Measurements from ENCODE around the gene NADSYN1.

Gene NADSYN1

DNA sequence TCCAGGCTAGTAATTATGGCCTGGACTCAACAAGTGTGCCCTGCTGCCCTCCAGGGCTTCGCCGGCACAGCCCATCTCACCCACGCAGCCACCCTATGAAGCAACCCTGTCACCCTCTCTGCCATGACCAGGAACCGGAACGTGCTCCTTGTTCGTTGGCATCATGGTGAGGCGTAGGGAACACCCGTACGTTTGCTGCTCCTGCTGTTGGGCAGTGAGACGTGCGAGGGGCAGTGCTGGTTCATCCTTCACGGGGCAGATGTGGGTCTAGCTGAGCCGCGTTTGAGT is 20.7 kb downstream of the NADSYN1 start:
- Histone ChIP-seq H4K20me1 (ENCODE audit: control insufficient read depth, insufficient read depth, low read depth, low read length) (no peaks in the 10 kb centered on the region; the same call in 1 of the 2 replicates), H3K27me3 (ENCODE audit: control insufficient read depth, low read length) (no peaks in the 10 kb centered on the region), H3K27ac (ENCODE audit: low read depth, low read length) (no peak overlapping the region), H3K79me2 (ENCODE audit: control insufficient read depth, low read length) (no peaks in the 10 kb centered on the region), H3K4me3 (ENCODE audit: low read length) (no peak overlapping the region), H3K36me3 (ENCODE audit: control insufficient read depth, low read length) (peaks cover 51% of the 10 kb centered on the region), H3K9me2 (replicated peaks; ENCODE audit: control insufficient read depth, low read length) (no peaks in the 10 kb centered on the region), H3K4me2 (ENCODE audit: low read length) (no peak overlapping the region), H3K4me1 (ENCODE audit: control insufficient read depth, low read length) (no peaks in the 10 kb centered on the region), H3K9me3 (ENCODE audit: control insufficient read depth, insufficient read depth, low read length) (no peaks in the 10 kb centered on the region), H3F3A (ENCODE audit: control insufficient read depth, insufficient read depth) (no peaks in the 10 kb centered on the region)
- TF ChIP-seq, protein P1, sequence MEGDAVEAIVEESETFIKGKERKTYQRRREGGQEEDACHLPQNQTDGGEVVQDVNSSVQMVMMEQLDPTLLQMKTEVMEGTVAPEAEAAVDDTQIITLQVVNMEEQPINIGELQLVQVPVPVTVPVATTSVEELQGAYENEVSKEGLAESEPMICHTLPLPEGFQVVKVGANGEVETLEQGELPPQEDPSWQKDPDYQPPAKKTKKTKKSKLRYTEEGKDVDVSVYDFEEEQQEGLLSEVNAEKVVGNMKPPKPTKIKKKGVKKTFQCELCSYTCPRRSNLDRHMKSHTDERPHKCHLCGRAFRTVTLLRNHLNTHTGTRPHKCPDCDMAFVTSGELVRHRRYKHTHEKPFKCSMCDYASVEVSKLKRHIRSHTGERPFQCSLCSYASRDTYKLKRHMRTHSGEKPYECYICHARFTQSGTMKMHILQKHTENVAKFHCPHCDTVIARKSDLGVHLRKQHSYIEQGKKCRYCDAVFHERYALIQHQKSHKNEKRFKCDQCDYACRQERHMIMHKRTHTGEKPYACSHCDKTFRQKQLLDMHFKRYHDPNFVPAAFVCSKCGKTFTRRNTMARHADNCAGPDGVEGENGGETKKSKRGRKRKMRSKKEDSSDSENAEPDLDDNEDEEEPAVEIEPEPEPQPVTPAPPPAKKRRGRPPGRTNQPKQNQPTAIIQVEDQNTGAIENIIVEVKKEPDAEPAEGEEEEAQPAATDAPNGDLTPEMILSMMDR (IDR thresholded peaks at IDR 0.05; ENCODE audit: low read depth, low read length, poor library complexity, severe bottlenecking): no peak
- no peak for TF ChIP-seq EZH2phosphoT487 (IDR thresholded peaks at IDR 0.05; ENCODE audit: borderline replicate concordance, low read length)

DNA sequence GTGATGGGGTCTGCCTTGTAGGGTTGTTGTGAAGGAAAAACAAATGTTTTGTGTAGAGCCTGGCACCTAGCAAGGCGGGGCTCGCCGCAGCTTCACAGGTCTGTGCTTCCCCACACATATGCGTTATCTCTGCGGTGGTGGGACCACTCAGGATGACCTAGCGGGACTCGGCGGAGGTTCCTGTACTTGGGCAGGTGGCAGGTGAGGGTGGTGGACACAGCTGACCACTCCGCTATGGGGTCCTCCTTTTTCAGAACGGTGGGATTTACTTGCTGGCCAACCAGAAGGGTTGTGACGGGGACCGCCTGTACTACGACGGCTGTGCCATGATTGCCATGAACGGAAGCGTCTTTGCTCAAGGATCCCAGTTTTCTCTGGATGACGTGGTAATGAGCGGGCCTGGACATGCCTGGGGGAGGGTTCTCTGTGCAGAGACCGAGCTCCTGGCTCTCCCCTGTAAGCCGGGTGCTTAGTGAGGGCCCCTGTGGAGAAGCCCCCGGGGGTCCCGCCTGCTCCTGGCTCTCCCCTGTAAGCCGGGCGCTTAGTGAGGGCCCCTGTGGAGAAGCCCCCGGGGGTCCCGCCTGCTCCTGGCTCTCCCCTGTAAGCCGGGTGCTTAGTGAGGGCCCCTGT is 21.3 kb downstream of the NADSYN1 start:
- peaks cover 53% of the 10 kb centered on the region for H3K36me3 ChIP-seq (ENCODE audit: control insufficient read depth, low read length)

DNA sequence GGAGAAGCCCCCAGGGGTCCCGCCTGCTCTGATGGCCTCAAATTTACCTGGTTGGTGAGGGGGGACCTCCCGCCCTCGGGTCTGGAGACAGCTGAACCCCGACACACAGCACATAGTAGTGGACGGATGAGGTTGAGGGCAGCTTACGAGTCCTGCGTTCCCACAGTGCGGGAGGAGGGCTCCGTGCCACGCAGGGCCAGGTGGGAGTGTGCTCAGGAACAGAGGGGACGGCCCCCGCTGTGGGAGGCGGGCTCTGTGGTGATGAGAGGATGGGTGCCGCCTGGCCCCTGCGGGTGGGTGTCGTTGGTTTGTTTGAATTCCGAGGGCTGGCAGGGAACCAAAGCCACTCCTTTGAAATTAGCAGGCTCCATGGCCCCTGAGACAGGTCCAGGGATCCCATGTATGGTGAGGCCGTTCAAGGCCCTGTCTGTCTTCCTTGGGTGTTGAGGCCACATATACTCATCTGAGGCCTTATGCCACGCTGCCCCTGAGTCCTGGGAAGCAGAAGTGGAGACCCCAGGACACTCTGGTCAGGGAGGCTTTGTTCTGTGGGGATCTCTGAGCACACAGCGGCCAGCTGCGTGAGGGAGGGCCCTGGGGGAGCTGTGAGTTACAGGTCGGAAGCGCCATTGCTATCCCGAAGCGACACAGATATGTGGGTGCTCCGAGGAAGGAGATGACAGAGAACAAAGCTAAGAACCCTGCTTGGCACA is 21.9 kb downstream of the NADSYN1 start:
- Histone ChIP-seq H3K9me3 (ENCODE audit: control insufficient read depth, insufficient read depth, low read length) (no peaks in the 10 kb centered on the region), H3K36me3 (ENCODE audit: control insufficient read depth, low read length) (peaks cover 58% of the 10 kb centered on the region), H3K79me2 (ENCODE audit: control insufficient read depth, low read length) (no peaks in the 10 kb centered on the region), H3K4me1 (ENCODE audit: control insufficient read depth, low read length) (no peaks in the 10 kb centered on the region), H3K4me2 (ENCODE audit: low read length) (no peak overlapping the region), H3F3A (ENCODE audit: control insufficient read depth, insufficient read depth) (no peaks in the 10 kb centered on the region), H3K4me3 (ENCODE audit: low read length) (no peak overlapping the region), H3K27me3 (ENCODE audit: control insufficient read depth, low read length) (no peaks in the 10 kb centered on the region), H3K9me2 (replicated peaks; ENCODE audit: control insufficient read depth, low read length) (no peaks in the 10 kb centered on the region), H4K20me1 (ENCODE audit: control insufficient read depth, insufficient read depth, low read depth, low read length) (no peaks in the 10 kb centered on the region), H3K27ac (ENCODE audit: low read depth, low read length) (no peak overlapping the region)
- TF ChIP-seq, protein P1 (IDR thresholded peaks at IDR 0.05; ENCODE audit: low read depth, low read length, poor library complexity, severe bottlenecking): no peak
- TF ChIP-seq EZH2phosphoT487 (IDR thresholded peaks at IDR 0.05; ENCODE audit: borderline replicate concordance, low read length): no peak

More for the DNA sequence above, 21.3 kb downstream of the NADSYN1 start:
- TF ChIP-seq EZH2phosphoT487 (IDR thresholded peaks at IDR 0.05; ENCODE audit: borderline replicate concordance, low read length): no peak
- TF ChIP-seq, protein P1 (IDR thresholded peaks at IDR 0.05; ENCODE audit: low read depth, low read length, poor library complexity, severe bottlenecking): no peak
- no peaks in the 10 kb centered on the region for H3K9me3 ChIP-seq (ENCODE audit: control insufficient read depth, insufficient read depth, low read length)
- no peaks in the 10 kb centered on the region for H3K79me2 ChIP-seq (ENCODE audit: control insufficient read depth, low read length)
- H3K27ac ChIP-seq (ENCODE audit: low read depth, low read length): no peak overlapping the region
- no peaks in the 10 kb centered on the region for H3K4me1 ChIP-seq (ENCODE audit: control insufficient read depth, low read length)
- H3K4me3 ChIP-seq (ENCODE audit: low read length): no peak overlapping the region
- no peaks in the 10 kb centered on the region for H3K27me3 ChIP-seq (ENCODE audit: control insufficient read depth, low read length)
- H3K4me2 ChIP-seq (ENCODE audit: low read length): no peak overlapping the region
- H3F3A ChIP-seq (ENCODE audit: control insufficient read depth, insufficient read depth): no peaks in the 10 kb centered on the region
- no peaks in the 10 kb centered on the region; the same call in 1 of the 2 replicates for H4K20me1 ChIP-seq (ENCODE audit: control insufficient read depth, insufficient read depth, low read depth, low read length)
- no peaks in the 10 kb centered on the region for H3K9me2 ChIP-seq (replicated peaks; ENCODE audit: control insufficient read depth, low read length)

Measured in DOHH2 (cell line).